Body of pancreas (tissue), 4 donors: ENCODE measurements around the gene AUTS2. TPM values are rescaled to one million over a fixed set of nuclear protein-coding genes. Genes with fewer than 3 reads are reported as not detected.

Experiments used
- ATAC-seq: fragments of 150-250 bp; one replicate; pipeline ENCODE4 v1.9.1; 2016
- DNase-seq, 4 donors: peaks; one replicate each; pipeline ENCODE4 v3.0.0-alpha.2; 2019
- H3K27ac ChIP-seq, 4 donors: fragments of 200-600 bp; sonication (generic); 1 replicate in 3 of 4; 2 replicates in 1 of 4; pipeline versions ENCODE4 v1.5.1 to v1.6.1; 2016 to 2019; ENCODE audit warnings: mild to moderate bottlenecking in 1 of 4, mixed read lengths in 1 of 4, moderate library complexity in 1 of 4
- H3K27me3 ChIP-seq, 2 donors: fragments of 200-600 bp; sonication (generic); one replicate each; pipeline ENCODE4 v1.6.0; 2016; ENCODE audit warnings: mild to moderate bottlenecking in 1 of 2
- H3K36me3 ChIP-seq, 2 donors: fragments of 200-600 bp; sonication (generic); replicated peaks in 1 of 2; 2 replicates each; pipeline ENCODE4 v1.5.1; 2016; ENCODE audit warnings: low read depth in 2 of 2; ENCODE audit not compliant: insufficient read depth in 1 of 2
- H3K4me1 ChIP-seq: fragments of 200-600 bp; sonication (generic); one replicate; pipeline ENCODE4 v1.6.0; 2016
- H3K4me3 ChIP-seq, 2 donors: fragments of 200-600 bp; sonication (generic); 1 replicate in 1 of 2; 2 replicates in 1 of 2; pipeline ENCODE4 v1.5.1; 2016 to 2019
- H3K9me3 ChIP-seq, 3 donors: fragments of 200-600 bp; sonication (generic); 1 replicate in 2 of 3; 2 replicates in 1 of 3; pipeline ENCODE4 v1.5.1; 2016
- POLR2A ChIP-seq, 3 donors: fragments of 450-650 bp; IDR thresholded peaks; one replicate each; pipeline ENCODE4 v1.6.1; 2016; ENCODE audit warnings: antibody characterized with exemption in 3 of 3, mild to moderate bottlenecking in 2 of 3
- WGBS, 2 donors: methylation state at CpG; one replicate each; pipeline ENCODE4 v1.1.5; 2017; 5-methylcytosine and 5-hydroxymethylcytosine counted together
- intact Hi-C: fragments of 100-400 bp; cut with DNase I; formaldehyde crosslinking; loops from one replicate; pipeline ENCODE4 v1.15.1; 2023
- total RNA-seq, 2 donors: library from RNA; depleted of rRNA; stranded (reverse); fragments of >200 nt; gene quantifications; one replicate each; pipeline ENCODE4 v1.1.0, GENCODE V29; 2016
- TF ChIP-seq, protein P1 (sequence below), 7 experiments: fragments of 450-650 bp in 4 of 7; fragments of 200-600 bp in 3 of 7; sonication (generic) in 3 of 7; IDR thresholded peaks; one replicate each; pipeline ENCODE4 v1.5.1; 2016 to 2019; ENCODE audit warnings: antibody characterized with exemption in 7 of 7

The AUTS2 gene
- total RNA-seq, 2 donors from 2014 or later: 11.7 to 18.5 TPM

DNA sequence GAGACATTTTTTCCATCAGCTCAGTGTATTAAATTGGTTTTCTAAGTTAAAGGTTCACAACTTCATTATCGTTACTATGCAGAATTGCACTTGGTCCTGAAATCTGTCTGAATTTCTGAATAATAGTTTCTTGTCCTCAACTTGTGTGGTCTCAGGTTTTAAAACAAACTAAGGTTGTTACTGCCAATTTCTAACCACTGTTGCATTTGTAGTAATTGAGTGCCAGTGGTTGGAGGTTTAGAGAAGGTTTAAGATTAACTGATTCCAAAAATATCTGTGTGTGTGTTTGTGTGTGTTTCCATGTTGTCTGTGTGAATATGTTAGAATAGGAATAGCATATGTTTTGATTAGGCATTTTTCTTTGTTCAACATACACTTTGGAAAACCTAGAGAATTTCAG, 395.9 kb downstream of the AUTS2 start:
- peaks cover 27% of the 10 kb centered on the region for H3K4me1 ChIP-seq
- TF ChIP-seq POLR2A (IDR thresholded peaks at IDR 0.05): no peak
- TF ChIP-seq, protein P1, sequence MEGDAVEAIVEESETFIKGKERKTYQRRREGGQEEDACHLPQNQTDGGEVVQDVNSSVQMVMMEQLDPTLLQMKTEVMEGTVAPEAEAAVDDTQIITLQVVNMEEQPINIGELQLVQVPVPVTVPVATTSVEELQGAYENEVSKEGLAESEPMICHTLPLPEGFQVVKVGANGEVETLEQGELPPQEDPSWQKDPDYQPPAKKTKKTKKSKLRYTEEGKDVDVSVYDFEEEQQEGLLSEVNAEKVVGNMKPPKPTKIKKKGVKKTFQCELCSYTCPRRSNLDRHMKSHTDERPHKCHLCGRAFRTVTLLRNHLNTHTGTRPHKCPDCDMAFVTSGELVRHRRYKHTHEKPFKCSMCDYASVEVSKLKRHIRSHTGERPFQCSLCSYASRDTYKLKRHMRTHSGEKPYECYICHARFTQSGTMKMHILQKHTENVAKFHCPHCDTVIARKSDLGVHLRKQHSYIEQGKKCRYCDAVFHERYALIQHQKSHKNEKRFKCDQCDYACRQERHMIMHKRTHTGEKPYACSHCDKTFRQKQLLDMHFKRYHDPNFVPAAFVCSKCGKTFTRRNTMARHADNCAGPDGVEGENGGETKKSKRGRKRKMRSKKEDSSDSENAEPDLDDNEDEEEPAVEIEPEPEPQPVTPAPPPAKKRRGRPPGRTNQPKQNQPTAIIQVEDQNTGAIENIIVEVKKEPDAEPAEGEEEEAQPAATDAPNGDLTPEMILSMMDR (IDR thresholded peaks at IDR 0.05): no peak
- intact Hi-C loops: no loop called here
- WGBS, 2 donors: 57 to 72% methylated on average over 1 of the region's 1 CpG
- H3K27ac ChIP-seq: peak overlapping the region in 3 of 4 donors; percentile 25 to 53 (median 31)
- no peaks in the 10 kb centered on the region for H3K36me3 ChIP-seq
- DNase-seq (no peak), ATAC-seq (no peak)
- H3K9me3 ChIP-seq: no peaks in the 10 kb centered on the region
- no peaks in the 10 kb centered on the region for H3K27me3 ChIP-seq
- no peak overlapping the region for H3K4me3 ChIP-seq

DNA sequence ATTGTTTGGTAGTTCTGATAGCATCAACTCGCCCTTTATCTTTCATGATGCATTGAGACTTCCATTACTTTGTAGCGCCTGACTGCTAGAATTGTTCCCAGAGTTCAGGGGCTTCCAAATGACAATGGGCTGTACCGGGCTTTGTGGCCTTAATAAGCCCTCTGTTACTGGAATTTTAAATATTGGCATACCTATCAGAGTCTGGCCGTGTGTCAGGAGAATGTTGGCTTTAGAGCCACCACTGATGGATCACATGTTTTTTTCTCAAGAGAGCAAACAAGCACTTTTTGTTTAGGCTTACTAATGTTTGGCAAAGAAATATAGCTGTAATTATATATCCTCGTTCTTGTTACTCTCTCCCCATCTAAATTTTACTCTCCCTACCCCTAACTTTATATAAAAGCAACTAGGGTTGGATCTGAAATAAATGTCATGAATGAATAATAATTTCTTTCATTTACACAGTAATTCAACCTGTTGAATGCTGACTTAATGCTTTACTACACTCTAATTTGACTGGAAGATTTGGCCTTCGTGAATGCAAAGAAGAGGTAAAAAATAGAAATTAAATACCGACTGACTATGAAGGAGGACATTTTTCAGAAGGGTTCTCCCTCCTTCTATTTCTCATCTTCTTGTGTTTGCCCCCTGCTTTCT, 396.7 kb downstream of the AUTS2 start:
- peak in 1 of 4 donors; percentile 28 for DNase-seq

DNA sequence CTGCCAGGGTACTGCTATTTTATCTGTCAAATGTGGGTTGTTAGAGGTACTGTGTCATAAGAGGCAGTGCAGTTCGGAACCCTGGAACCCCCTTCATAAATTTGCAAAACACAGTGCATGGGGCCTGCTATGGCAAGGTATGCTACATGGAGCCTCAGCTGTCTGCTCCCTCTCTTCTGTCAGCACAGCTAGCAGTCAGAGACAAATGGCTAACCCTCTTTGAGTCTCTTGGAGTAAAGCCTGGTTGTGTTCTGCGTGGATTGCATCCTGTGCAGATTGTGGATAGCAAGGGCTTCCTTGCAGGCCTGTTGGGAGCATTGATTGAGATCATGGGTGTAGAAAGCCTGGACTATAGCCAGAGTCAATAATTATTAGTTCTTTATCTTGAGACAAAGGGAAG, 397.8 kb downstream of the AUTS2 start:
- H3K36me3 ChIP-seq: no peaks in the 10 kb centered on the region
- H3K27me3 ChIP-seq: no peaks in the 10 kb centered on the region
- 71 to 83% methylated on average over 2 of the region's 2 CpGs for WGBS, 2 donors
- H3K9me3 ChIP-seq: no peaks in the 10 kb centered on the region
- intact Hi-C loops: no loop called here
- no peak for ATAC-seq
- TF ChIP-seq POLR2A (IDR thresholded peaks at IDR 0.05): no peak
- TF ChIP-seq, protein P1 (IDR thresholded peaks at IDR 0.05): no peak
- no peak for DNase-seq
- H3K27ac ChIP-seq: peak overlapping the region in 2 of 4 donors; percentile 25 to 53
- H3K4me1 ChIP-seq: peaks cover 27% of the 10 kb centered on the region
- H3K4me3 ChIP-seq: no peak overlapping the region

More for the DNA sequence above, 396.7 kb downstream of the AUTS2 start:
- Histone ChIP-seq H3K27me3 (no peaks in the 10 kb centered on the region), H3K27ac (peak overlapping the region in 3 of 4 donors; percentile 25 to 53 (median 31)), H3K4me1 (peaks cover 27% of the 10 kb centered on the region), H3K9me3 (no peaks in the 10 kb centered on the region), H3K4me3 (no peak overlapping the region), H3K36me3 (no peaks in the 10 kb centered on the region)
- TF ChIP-seq, protein P1 (IDR thresholded peaks at IDR 0.05): no peak
- TF ChIP-seq POLR2A (IDR thresholded peaks at IDR 0.05): no peak
- ATAC-seq: peak; percentile 42
- intact Hi-C loops: no loop called here
- WGBS, 2 donors: 30 to 35% methylated on average over 7 of the region's 7 CpGs

DNA sequence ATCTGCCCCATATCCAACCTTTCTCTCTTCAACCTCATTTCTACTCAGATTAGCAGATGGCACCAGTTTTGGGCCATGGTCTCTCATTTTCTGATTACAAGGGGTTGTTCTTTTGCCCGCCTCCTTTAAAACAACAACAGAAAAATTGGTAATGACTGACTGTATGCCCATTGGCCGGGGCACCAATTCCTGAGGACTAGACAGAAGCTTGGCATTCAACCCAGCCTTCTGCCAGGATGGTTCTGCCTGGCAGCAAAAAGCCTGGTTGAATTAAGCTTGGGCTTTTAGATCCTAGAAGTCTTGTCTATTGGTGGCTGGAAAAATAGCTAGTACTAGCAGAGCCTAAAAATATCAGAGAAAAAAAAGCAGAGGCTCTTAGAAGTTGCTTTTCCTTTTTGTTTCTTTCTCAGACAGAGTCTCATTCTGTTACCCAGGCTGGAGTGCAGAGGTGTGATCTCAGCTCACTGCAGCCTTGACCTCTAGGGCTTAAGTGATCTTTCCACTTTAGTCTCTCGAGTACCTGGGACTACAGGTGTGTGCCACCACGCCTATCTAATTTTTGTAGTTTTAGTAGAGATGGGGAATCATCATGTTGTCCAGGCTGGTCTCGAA, 402.6 kb downstream of the AUTS2 start:
- H3K27ac ChIP-seq: no peak overlapping the region
- H3K9me3 ChIP-seq: no peaks in the 10 kb centered on the region
- no peak for TF ChIP-seq POLR2A (IDR thresholded peaks at IDR 0.05)
- TF ChIP-seq, protein P1 (IDR thresholded peaks at IDR 0.05): no peak
- H3K27me3 ChIP-seq: no peaks in the 10 kb centered on the region
- DNase-seq: no peak
- no peak overlapping the region for H3K4me3 ChIP-seq
- intact Hi-C loops: no loop called here
- 75 to 79% methylated on average over 5 of the region's 5 CpGs for WGBS, 2 donors
- peaks cover 7% of the 10 kb centered on the region for H3K4me1 ChIP-seq
- ATAC-seq: no peak
- H3K36me3 ChIP-seq: no peaks in the 10 kb centered on the region
